GM12878 (cell line): ENCODE results near the gene NDE1. TPM values are rescaled to one million over a fixed set of nuclear protein-coding genes. Genes with fewer than 3 reads are reported as not detected.

ENCODE experiments used
- ATAC-seq: fragments of 200-7000 bp; cut with Tn5 transposase; 3 replicates; pipeline ENCODE4 v1.9.1; 2020; ENCODE audit warnings: mild to moderate bottlenecking, moderate library complexity
- BruUV-seq: library from RNA; stranded (reverse); fragments of 400-500 nt; replicated peaks from 2 replicates; lab custom pipeline; 2021; lab: Mats Ljungman, UMichigan
- CTCF ChIA-PET: fragments of 300-600 bp; sonication (Branson Sonifier 250); formaldehyde crosslinking; extraction: SDS; loops from one replicate; lab custom pipeline; 2021; ENCODE audit warnings: inconsistent platforms; lab: Yijun Ruan, JAX
- POLR2A ChIA-PET: fragments of 350-600 bp; formaldehyde crosslinking; extraction: SDS; loops from one replicate; lab custom pipeline; 2021; ENCODE audit warnings: inconsistent platforms; lab: Charles Lee
- RAD21 ChIA-PET: fragments of 300-600 bp; sonication (Branson Sonifier 250); formaldehyde crosslinking; loops from one replicate; lab custom pipeline; 2023; ENCODE audit warnings: antibody characterized with exemption; ENCODE audit not compliant: unreplicated experiment; lab: Charles Lee
- SMC1A ChIA-PET: fragments of 300-600 bp; sonication (Branson Sonifier 250); formaldehyde crosslinking; loops from one replicate; lab custom pipeline; 2023; ENCODE audit not compliant: unreplicated experiment, uncharacterized antibody; lab: Charles Lee
- DNase-seq: peaks from one replicate; pipeline ENCODE4 v3.0.0-alpha.2; 2011; ENCODE audit warnings: low read depth, low spot score
- FAIRE-seq: peaks from 3 replicates; lab custom pipeline; 2011; peaks lifted over from hg19 to GRCh38; lab: Jason Lieb, UNC
- H2AFZ ChIP-seq: 2 replicates; pipeline ENCODE4 v1.6.0; 2011; ENCODE audit warnings: low read depth, low read length, control low read depth; ENCODE audit not compliant: control insufficient read depth
- H3K27ac ChIP-seq: 2 replicates; pipeline ENCODE4 v1.5.1; 2011; ENCODE audit warnings: control low read depth; ENCODE audit not compliant: control insufficient read depth, insufficient read depth
- H3K27me3 ChIP-seq, 2 experiments: replicated peaks in 1 of 2; 2 replicates each; pipeline versions ENCODE4 v1.6.0 to v1.6.1; 2011; ENCODE audit warnings: low read length in 1 of 2; ENCODE audit not compliant: control insufficient read depth in 2 of 2, insufficient read depth in 2 of 2
- H3K36me3 ChIP-seq, 2 experiments: 2 replicates each; pipeline ENCODE4 v1.5.1; 2011; ENCODE audit warnings: low read length in 1 of 2; ENCODE audit not compliant: control insufficient read depth in 2 of 2, insufficient read depth in 2 of 2
- H3K4me1 ChIP-seq: 2 replicates; pipeline ENCODE4 v1.6.1; 2011; ENCODE audit warnings: mild to moderate bottlenecking, low read length, moderate library complexity, mixed read lengths; ENCODE audit not compliant: control insufficient read depth, insufficient read depth
- H3K4me2 ChIP-seq: 2 replicates; pipeline ENCODE4 v1.6.0; 2011; ENCODE audit warnings: control low read depth; ENCODE audit not compliant: control insufficient read depth, insufficient read depth
- H3K4me3 ChIP-seq: fragments of 200-600 bp; sonication (generic); 2 replicates; pipeline ENCODE4 v1.5.1; 2016
- H3K79me2 ChIP-seq: 2 replicates; pipeline ENCODE4 v1.6.0; 2011; ENCODE audit warnings: low read length; ENCODE audit not compliant: control insufficient read depth, insufficient read depth
- H3K9ac ChIP-seq: 2 replicates; pipeline ENCODE4 v1.8.0; 2011; ENCODE audit warnings: low read length, control low read depth, mixed read lengths; ENCODE audit not compliant: control insufficient read depth, insufficient read depth
- H3K9me3 ChIP-seq: replicated peaks from 3 replicates; pipeline ENCODE4 v1.5.1; 2011; ENCODE audit warnings: mild to moderate bottlenecking, low read length; ENCODE audit not compliant: control insufficient read depth, insufficient read depth
- H4K20me1 ChIP-seq: 2 replicates; pipeline ENCODE4 v1.6.0; 2011; ENCODE audit not compliant: control insufficient read depth, insufficient read depth
- ASH2L ChIP-seq: fragments of 300-600, 200-600 bp; sonication (generic); IDR thresholded peaks from 2 replicates; pipeline ENCODE4 v1.6.1; 2017; ENCODE audit warnings: low read depth, mild to moderate bottlenecking, borderline replicate concordance
- ESRRA ChIP-seq: IDR thresholded peaks from 2 replicates; pipeline ENCODE4 v1.6.1; 2012; ENCODE audit warnings: mild to moderate bottlenecking, low read length, improper control_type of control experiment
- JUNB ChIP-seq: IDR thresholded peaks from 2 replicates; pipeline ENCODE4 v1.6.1; 2016; ENCODE audit warnings: antibody characterized with exemption, mild to moderate bottlenecking
- NFYA ChIP-seq: IDR thresholded peaks from 2 replicates; pipeline ENCODE4 v1.6.1; 2011; ENCODE audit warnings: low read depth, mild to moderate bottlenecking, low read length, improper control_type of control experiment, borderline replicate concordance
- POLR2A ChIP-seq: IDR thresholded peaks from 2 replicates; pipeline ENCODE4 v1.6.1; 2011; ENCODE audit warnings: low read depth, mild to moderate bottlenecking, low read length
- PRDM15 ChIP-seq: fragments of 450-650 bp; formaldehyde crosslinking; IDR thresholded peaks from 2 replicates; pipeline ENCODE4 v1.4.0; 2020; ENCODE audit warnings: mild to moderate bottlenecking, moderate library complexity
- RB1 ChIP-seq: fragments of 450-650 bp; formaldehyde crosslinking; IDR thresholded peaks from 2 replicates; pipeline ENCODE4 v1.6.1; 2017; ENCODE audit warnings: mild to moderate bottlenecking, borderline replicate concordance
- ZBTB40 ChIP-seq: fragments of 450-650 bp; IDR thresholded peaks from 2 replicates; pipeline ENCODE4 v1.6.1; 2016; ENCODE audit warnings: mild to moderate bottlenecking, moderate library complexity, borderline replicate concordance
- WGBS: methylation state at CpG from one replicate; pipeline ENCODE4 v1.1.6; 2016; ENCODE audit warnings: low lambda C conversion rate; ENCODE audit not compliant: insufficient replicate concordance, insufficient coverage; ENCODE audit errors: missing lambda C conversion rate; 5-methylcytosine and 5-hydroxymethylcytosine counted together
- in situ Hi-C: fragments of 300-500 bp; cut with MboI; formaldehyde crosslinking; loops from 9 replicates; pipeline ENCODE4 v1.14.3; 2018; ENCODE audit warnings: mixed read lengths
- intact Hi-C: fragments of 100-400 bp; cut with micrococcal nuclease; formaldehyde crosslinking; loops from one replicate; pipeline ENCODE4 v1.14.2; 2022; ENCODE audit not compliant: unreplicated experiment
- polyA plus RNA-seq, 11 experiments: library from polyadenylated mRNA; depleted of rRNA in 4 of 11; unstranded in 6 of 11; stranded (reverse) in 5 of 11; fragments of >200 nt; fragmentation: Nextera tagmentation in 4 of 11; fragmentation: Illumina TruSeq in 1 of 11; extraction: Ambion mirVana in 4 of 11; extraction: Trizol in 1 of 11; gene quantifications; 1 replicate in 1 of 11; 2 replicates in 10 of 11; pipeline versions ENCODE4 v1.2.1 to v1.2.3, GENCODE V29; 2011 to 2016; ENCODE audit warnings: inconsistent platforms in 2 of 11, missing spikeins in 2 of 11, low read depth in 1 of 11
- total RNA-seq, 4 experiments: library from RNA; depleted of rRNA in 3 of 4; stranded (reverse); fragments of >200 nt in 3 of 4; fragmentation: Illumina TruSeq in 1 of 4; extraction: Trizol in 1 of 4; gene quantifications; 2 replicates each; pipeline versions ENCODE4 v1.2.1 to v1.2.3, GENCODE V29; 2013 to 2021

The NDE1 gene
- total and polyA plus RNA-seq, 10 of the 15 experiments (the other 5 are each of a cell fraction or from before 2014, with no cell fraction given), result 5.7 to 148 (median 87.8) TPM

GRCh38 chr16:15609286-15609649 is 40.8 kb upstream of the NDE1 start (continued):
- no peak for TF ChIP-seq PRDM15

- Histone ChIP-seq H3K4me1 (no peaks in the 10 kb centered on the region), H4K20me1 (no peaks in the 10 kb centered on the region), H3K4me2 (no peak overlapping the region), H3K9ac (no peak overlapping the region), H3K36me3 (peaks cover 10 to 39% of the 10 kb centered on the region in 2 experiments), H3K9me3 (no peaks in the 10 kb centered on the region), H3K79me2 (no peaks in the 10 kb centered on the region)
- no peak for DNase-seq
- intact Hi-C loops (no loop called here), in situ Hi-C loops (no loop called here)
- ChIA-PET CTCF (interaction anchor here (0.7 to 1.0 kb wide), 2 partner anchors 24 to 94 kb away, joined by 3 to 4 read pairs; no protein-coding TSS in a partner anchor), POLR2A (no interaction called here), SMC1A (interaction anchor here (1.8 kb wide), 1 partner anchor 12 kb away, joined by 4 read pairs; no protein-coding TSS in a partner anchor), RAD21 (no interaction called here)
- 92% methylated on average over 10 of the region's 10 CpGs for WGBS
- TF ChIP-seq RB1, result no peak
- no peak for TF ChIP-seq JUNB
- no peak for TF ChIP-seq ESRRA
- no peak for TF ChIP-seq ASH2L
- no peak for TF ChIP-seq PRDM15
- TF ChIP-seq POLR2A, result no peak
- TF ChIP-seq ZBTB40, result no peak
- no peak for TF ChIP-seq NFYA
- TF ChIP-seq, all 136 proteins: peak for 0
- FAIRE-seq (no peak), ATAC-seq (no peak)
- Histone ChIP-seq H2AFZ (no peak overlapping the region), H3K27ac (no peak overlapping the region), H3K27me3 (no peaks in the 10 kb centered on the region), H3K4me3 (no peak overlapping the region)
- no TSS peak for BruUV-seq
Measured at GRCh38 chr16:15610369-15610871, 39.6 kb upstream of the NDE1 start.
